GM12865 (cell line): ENCODE measurements around the gene GM2A.

Experiments
- DNase-seq: peaks from one replicate; pipeline ENCODE4 v3.0.0; 2010; ENCODE audit warnings: low read depth
- H3K4me3 ChIP-seq: 2 replicates; pipeline ENCODE4 v1.5.1; 2011; ENCODE audit warnings: mild to moderate bottlenecking, low read depth, low read length, control low read depth
- CTCF ChIP-seq: IDR thresholded peaks from 2 replicates; pipeline ENCODE4 v1.5.1; 2011; ENCODE audit warnings: low read length, control low read depth, low read depth, inconsistent platforms; ENCODE audit not compliant: insufficient read depth; ENCODE audit errors: missing control alignments

GM2A gene

DNA sequence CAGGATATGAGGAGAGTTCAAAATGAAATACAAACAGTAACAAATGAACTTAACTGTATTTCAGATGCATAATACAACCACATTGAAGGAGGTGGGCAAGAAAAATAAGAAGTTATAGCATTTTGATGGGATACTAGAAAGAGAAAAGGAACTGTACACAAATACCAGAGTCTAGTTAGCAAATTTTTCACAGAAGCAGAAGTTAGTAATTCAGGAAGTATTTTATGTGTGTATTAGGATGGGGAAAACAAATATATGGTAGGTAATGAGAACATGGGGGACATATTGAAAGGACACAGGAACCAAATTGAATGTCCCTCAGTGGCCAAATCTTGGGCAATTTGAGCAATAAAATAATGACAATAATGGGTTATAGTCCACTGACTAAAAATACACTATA is 18.4 kb downstream of the GM2A start:
- TF ChIP-seq CTCF: no peak
- H3K4me3 ChIP-seq: no peak overlapping the region
- no peak for DNase-seq

DNA sequence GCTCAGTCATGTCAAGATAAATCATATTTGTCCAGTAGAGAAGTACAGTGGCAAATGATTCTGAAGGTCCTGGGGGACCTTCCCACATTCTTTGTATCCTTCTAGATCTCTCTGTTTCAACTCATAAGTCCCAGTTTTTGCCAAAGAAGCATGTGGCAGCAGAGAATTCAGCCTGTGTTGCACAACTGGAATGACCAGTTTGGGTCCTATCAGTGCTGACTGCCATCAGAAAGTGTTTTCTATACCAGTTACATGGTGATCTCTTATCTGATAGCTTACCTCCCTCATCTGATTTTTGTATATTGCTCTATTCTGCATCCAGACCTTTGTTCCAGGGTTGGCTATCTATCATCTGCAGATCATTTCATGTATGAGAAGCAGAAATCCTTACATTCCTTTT is 21.7 kb downstream of the GM2A start:
- no peak overlapping the region for H3K4me3 ChIP-seq
- DNase-seq: no peak
- no peak for TF ChIP-seq CTCF

- no peak for DNase-seq
- no peak for TF ChIP-seq CTCF
- no peak overlapping the region for H3K4me3 ChIP-seq
Measured at GRCh38 chr5:151275803-151276202, 22.8 kb downstream of the GM2A start.

- no peak overlapping the region for H3K4me3 ChIP-seq
- no peak for TF ChIP-seq CTCF
- DNase-seq: no peak
Measured at GRCh38 chr5:151278845-151279244, 25.9 kb downstream of the GM2A start.

DNA sequence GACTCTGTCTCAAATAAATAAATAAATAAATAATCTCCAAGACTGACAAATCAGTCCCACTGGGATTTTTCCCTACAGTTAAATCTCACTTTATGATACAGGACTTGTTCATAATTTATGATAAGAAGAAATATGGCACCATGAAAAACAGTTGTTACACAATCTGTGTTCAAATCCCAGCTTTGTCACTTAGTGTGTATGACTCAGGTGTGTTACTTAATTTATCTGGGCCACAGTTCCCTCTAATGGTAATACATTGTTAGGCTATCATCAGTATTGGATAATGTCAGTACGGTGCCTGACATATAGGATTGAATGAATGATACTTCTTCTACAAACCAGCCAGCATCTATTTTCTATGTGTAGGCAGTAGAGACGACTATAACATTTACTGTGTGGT is 27.5 kb downstream of the GM2A start:
- no peak overlapping the region for H3K4me3 ChIP-seq
- DNase-seq: no peak
- TF ChIP-seq CTCF: no peak

DNA sequence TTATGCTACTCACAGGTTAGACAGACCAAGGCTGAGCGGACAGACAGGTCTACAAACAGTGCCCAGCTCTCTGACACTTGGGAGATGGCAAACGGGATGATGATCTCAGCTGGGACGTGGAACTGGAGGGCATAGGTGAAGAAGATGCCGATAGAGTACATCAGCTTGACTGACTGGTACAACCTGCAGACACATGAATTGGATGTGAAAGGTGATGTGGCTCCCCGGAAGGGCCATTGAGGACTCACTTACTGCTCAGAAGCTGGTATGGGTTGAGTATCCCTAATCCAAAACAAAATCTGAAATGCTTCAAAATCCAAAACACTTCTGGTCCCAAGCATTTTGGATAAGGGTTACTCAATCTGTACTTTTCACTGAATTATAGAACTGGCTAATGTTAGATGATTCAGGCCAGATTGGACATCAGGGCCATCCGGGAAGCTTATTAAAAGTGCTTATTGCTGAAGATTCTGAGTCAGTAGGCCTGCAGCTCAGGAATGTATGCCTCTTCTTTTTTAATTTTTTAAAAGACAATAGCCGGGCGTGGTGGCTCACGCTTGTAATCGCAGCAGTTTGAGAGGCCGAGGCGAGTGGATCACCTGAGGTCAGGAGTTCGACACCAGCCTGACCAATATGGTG is 28.1 kb downstream of the GM2A start:
- no peak for DNase-seq
- no peak for TF ChIP-seq CTCF
- H3K4me3 ChIP-seq: no peak overlapping the region

- TF ChIP-seq CTCF: no peak
- no peak for DNase-seq
- no peak overlapping the region for H3K4me3 ChIP-seq
Measured at GRCh38 chr5:151283120-151283825, 30.3 kb downstream of the GM2A start.
